Fibroblast of skin of left quadriceps (primary cell): ENCODE data around the gene EHBP1L1.

Source experiments
- DNase-seq, 2 experiments: peaks; one replicate each; pipeline ENCODE4 v3.0.0-alpha.2; 2013; ENCODE audit warnings: low read depth in 2 of 2

Gene EHBP1L1

GRCh38 chr11:65616575-65617001 lies 40.7 kb downstream of the EHBP1L1 start:
- DNase-seq: no peak

- no peak for DNase-seq
These were observed 41.4 kb downstream of the EHBP1L1 start for GRCh38 chr11:65617136-65617850.

GRCh38 chr11:65617990-65618751 lies 42.3 kb downstream of the EHBP1L1 start:
- no peak for DNase-seq

- DNase-seq: no peak
These were observed 42.9 kb downstream of the EHBP1L1 start for GRCh38 chr11:65618763-65619162.

- DNase-seq: no peak
These were observed 43.6 kb downstream of the EHBP1L1 start for GRCh38 chr11:65619281-65619928.

GRCh38 chr11:65620666-65621065 lies 44.8 kb downstream of the EHBP1L1 start:
- DNase-seq: no peak

GRCh38 chr11:65621460-65621859 lies 45.6 kb downstream of the EHBP1L1 start:
- no peak for DNase-seq

- DNase-seq: no peak
These were observed 46.2 kb downstream of the EHBP1L1 start for GRCh38 chr11:65622011-65622410.

GRCh38 chr11:65623177-65623576 lies 47.3 kb downstream of the EHBP1L1 start:
- DNase-seq: no peak

GRCh38 chr11:65623852-65624616 lies 48.2 kb downstream of the EHBP1L1 start:
- DNase-seq: no peak

GRCh38 chr11:65624931-65625627 lies 49.2 kb downstream of the EHBP1L1 start:
- no peak for DNase-seq

- DNase-seq: no peak
These were observed 49.9 kb downstream of the EHBP1L1 start for GRCh38 chr11:65625628-65626342.

- DNase-seq: no peak
These were observed 51.3 kb downstream of the EHBP1L1 start for GRCh38 chr11:65627202-65627601.

- DNase-seq: no peak
These were observed 53.7 kb downstream of the EHBP1L1 start for GRCh38 chr11:65629579-65629978.

GRCh38 chr11:65630215-65630614 lies 54.4 kb downstream of the EHBP1L1 start:
- DNase-seq: no peak

- no peak for DNase-seq
These were observed 57.7 kb downstream of the EHBP1L1 start for GRCh38 chr11:65633390-65634108.

- no peak for DNase-seq
These were observed 58.2 kb downstream of the EHBP1L1 start for GRCh38 chr11:65634109-65634436.

GRCh38 chr11:65634440-65634839 lies 58.6 kb downstream of the EHBP1L1 start:
- DNase-seq: no peak

GRCh38 chr11:65634905-65635731 lies 59.3 kb downstream of the EHBP1L1 start:
- DNase-seq: no peak
